K562 (cell line): ENCODE results near the gene HCAR1. TPM values are rescaled to one million over a fixed set of nuclear protein-coding genes. Genes with fewer than 3 reads are reported as not detected.

Source experiments
- ADNP ChIP-seq: fragments of 200-800 bp; sonication (Bioruptor generic); IDR thresholded peaks from 2 replicates; pipeline ENCODE4 v1.6.1; 2016; ENCODE audit warnings: missing genetic modification characterization, missing compliant biosample characterization
- CAMTA2 ChIP-seq: fragments of 250-450 bp; sonication (Bioruptor Pico); conservative IDR thresholded peaks from 2 replicates; pipeline ENCODE4 v1.5.1; 2022
- HLTF ChIP-seq: fragments of 450-650 bp; IDR thresholded peaks from 2 replicates; pipeline ENCODE4 v1.6.1; 2016
- HOXB6 ChIP-seq: fragments of 250-450 bp; sonication (Bioruptor Pico); IDR thresholded peaks from 2 replicates; pipeline ENCODE4 v1.5.1; 2022; ENCODE audit warnings: mild to moderate bottlenecking, borderline replicate concordance
- KLF1 ChIP-seq: fragments of 450-650 bp; IDR thresholded peaks from 2 replicates; pipeline ENCODE4 v1.6.1; 2016; ENCODE audit warnings: missing genetic modification characterization, missing compliant biosample characterization
- KLF10 ChIP-seq: fragments of 250-450 bp; sonication (Bioruptor Pico); IDR thresholded peaks from 2 replicates; pipeline ENCODE4 v1.6.1; 2021; ENCODE audit warnings: matching md5 sums
- MGA ChIP-seq: fragments of 450-650 bp; IDR thresholded peaks from 2 replicates; pipeline ENCODE4 v1.6.1; 2016; ENCODE audit warnings: mild to moderate bottlenecking, moderate library complexity
- MTA3 ChIP-seq: fragments of 450-650 bp; formaldehyde crosslinking; IDR thresholded peaks from 2 replicates; pipeline ENCODE4 v1.6.1; 2017; ENCODE audit warnings: mild to moderate bottlenecking, borderline replicate concordance
- RFX7 ChIP-seq: fragments of 250-450 bp; sonication (Bioruptor Pico); IDR thresholded peaks from 2 replicates; pipeline ENCODE4 v1.5.1; 2021; ENCODE audit warnings: mild to moderate bottlenecking
- ZBED1 ChIP-seq: IDR thresholded peaks from 2 replicates; pipeline ENCODE4 v1.6.1; 2014
- ZC3H11A ChIP-seq: IDR thresholded peaks from 2 replicates; pipeline ENCODE4 v1.6.1; 2012; ENCODE audit warnings: low read depth, low read length, improper control_type of control experiment
- ZNF224 ChIP-seq: sonication (generic); formaldehyde crosslinking; IDR thresholded peaks from 2 replicates; pipeline ENCODE4 v1.8.0; 2022; ENCODE audit warnings: mild to moderate bottlenecking, missing genetic modification reagents
- ZNF668 ChIP-seq: fragments of 250-450 bp; sonication (Bioruptor Pico); IDR thresholded peaks from 2 replicates; pipeline ENCODE4 v1.8.0; 2022; ENCODE audit warnings: mild to moderate bottlenecking, inconsistent platforms
- polyA plus RNA-seq, 8 experiments: library from polyadenylated mRNA; depleted of rRNA in 4 of 8; stranded (reverse) in 5 of 8; unstranded in 3 of 8; fragments of >200 nt; fragmentation: Nextera tagmentation in 2 of 8; fragmentation: Illumina TruSeq in 1 of 8; extraction: Ambion mirVana in 2 of 8; extraction: Trizol in 1 of 8; gene quantifications; 2 replicates each; pipeline versions ENCODE4 v1.2.1 to v1.2.3, GENCODE V29; 2011 to 2014; ENCODE audit warnings: inconsistent platforms in 1 of 8, missing spikeins in 1 of 8
- total RNA-seq, 7 experiments: library from RNA; depleted of rRNA in 6 of 7; stranded (reverse); fragments of >200 nt in 6 of 7; fragmentation: Illumina TruSeq in 2 of 7; extraction: Trizol in 2 of 7; gene quantifications; 2 replicates each; pipeline versions ENCODE4 v1.2.1 to v1.2.3, GENCODE V29; 2011 to 2021; ENCODE audit warnings: low replicate concordance in 1 of 7
- TF ChIP-seq, protein P1 (sequence below), 2 experiments: fragments of 450-650 bp in 1 of 2; IDR thresholded peaks; 2 replicates each; pipeline ENCODE4 v1.6.1; 2011 to 2017; ENCODE audit warnings: low read depth in 2 of 2, antibody characterized with exemption in 1 of 2, borderline replicate concordance in 1 of 2, low read length in 1 of 2, mild to moderate bottlenecking in 1 of 2, mixed read lengths in 1 of 2; ENCODE audit not compliant: control insufficient read depth in 1 of 2

The HCAR1 gene
- total and polyA plus RNA-seq, 9 of the 15 experiments (the other 6 are each of a cell fraction or from before 2014, with no cell fraction given), result not detected

- TF ChIP-seq, protein P1, sequence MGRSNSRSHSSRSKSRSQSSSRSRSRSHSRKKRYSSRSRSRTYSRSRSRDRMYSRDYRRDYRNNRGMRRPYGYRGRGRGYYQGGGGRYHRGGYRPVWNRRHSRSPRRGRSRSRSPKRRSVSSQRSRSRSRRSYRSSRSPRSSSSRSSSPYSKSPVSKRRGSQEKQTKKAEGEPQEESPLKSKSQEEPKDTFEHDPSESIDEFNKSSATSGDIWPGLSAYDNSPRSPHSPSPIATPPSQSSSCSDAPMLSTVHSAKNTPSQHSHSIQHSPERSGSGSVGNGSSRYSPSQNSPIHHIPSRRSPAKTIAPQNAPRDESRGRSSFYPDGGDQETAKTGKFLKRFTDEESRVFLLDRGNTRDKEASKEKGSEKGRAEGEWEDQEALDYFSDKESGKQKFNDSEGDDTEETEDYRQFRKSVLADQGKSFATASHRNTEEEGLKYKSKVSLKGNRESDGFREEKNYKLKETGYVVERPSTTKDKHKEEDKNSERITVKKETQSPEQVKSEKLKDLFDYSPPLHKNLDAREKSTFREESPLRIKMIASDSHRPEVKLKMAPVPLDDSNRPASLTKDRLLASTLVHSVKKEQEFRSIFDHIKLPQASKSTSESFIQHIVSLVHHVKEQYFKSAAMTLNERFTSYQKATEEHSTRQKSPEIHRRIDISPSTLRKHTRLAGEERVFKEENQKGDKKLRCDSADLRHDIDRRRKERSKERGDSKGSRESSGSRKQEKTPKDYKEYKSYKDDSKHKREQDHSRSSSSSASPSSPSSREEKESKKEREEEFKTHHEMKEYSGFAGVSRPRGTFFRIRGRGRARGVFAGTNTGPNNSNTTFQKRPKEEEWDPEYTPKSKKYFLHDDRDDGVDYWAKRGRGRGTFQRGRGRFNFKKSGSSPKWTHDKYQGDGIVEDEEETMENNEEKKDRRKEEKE (IDR thresholded peaks at IDR 0.05; ENCODE audit: borderline replicate concordance in 1 of 2, control insufficient read depth in 1 of 2, low read depth in 2 of 2, low read length in 1 of 2), result no peak
- TF ChIP-seq MTA3 (peak; percentile 25; the same call in 1 of the 2 replicates), ZNF224 (CRISPR knock-in tag) (no peak), CAMTA2 (CRISPR knock-in tag) (no peak), HOXB6 (CRISPR knock-in tag) (no peak), ZC3H11A (no peak), KLF1 (tag) (peak; percentile 88), ZNF668 (CRISPR knock-in tag) (no peak), MGA (no peak; the same call in 1 of the 2 replicates), ZBED1 (peak; percentile 91; the same call in 1 of the 2 replicates), ADNP (tag) (no peak), KLF10 (CRISPR knock-in tag) (no peak), RFX7 (CRISPR knock-in tag) (no peak), HLTF (0 out of 2 replicates have a peak, but pooled peaks have one; percentile 66)
Measured at GRCh38 chr12:122752464-122753318, 22.0 kb upstream of the HCAR1 start, which contains the start of gene DENR (continued).
